ENCODE measurements around the gene MYB.

DNA sequence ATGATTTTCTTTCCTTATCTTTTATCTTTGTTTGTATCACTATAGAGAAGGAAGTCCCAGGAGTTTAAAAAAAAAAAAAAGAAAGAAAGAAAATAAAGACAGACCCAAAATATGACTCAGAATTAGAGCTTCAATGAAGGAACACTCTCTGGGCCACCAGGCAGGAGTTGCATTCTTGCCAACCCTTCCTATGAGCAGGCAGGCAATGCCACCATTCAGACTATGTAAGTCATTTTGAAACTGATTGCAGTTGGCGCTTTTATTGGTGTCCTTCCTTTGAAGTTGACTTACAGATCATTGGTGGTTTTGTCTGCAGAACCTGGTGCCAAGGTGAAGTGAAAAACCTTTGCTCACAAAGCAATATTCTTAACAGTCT lies 50.3 kb downstream of the MYB start:
- no peak for TF ChIP-seq GATA2 (IDR thresholded peaks at IDR 0.05; ENCODE audit: low read depth, low read length)
- no peak for TF ChIP-seq GATA3 (IDR thresholded peaks at IDR 0.05; ENCODE audit: low read depth, low read length)

Measured in SH-SY5Y (cell line).